DMS114 treated with DMSO at 0.1 percent for 48 hours (cell line): Measurements from ENCODE around the gene LLGL1.
A peak's percentile ranks its signal among the peaks of the same experiment; 100 is the strongest.

Experiments used
- DNase-seq: peaks from one replicate; lab custom pipeline; 2025; ENCODE audit not compliant: unreplicated experiment; lab: John Stamatoyannopoulos, UW

Gene LLGL1

GRCh38 chr17:18229254-18229653 lies 3.8 kb downstream of the LLGL1 start:
- no peak for DNase-seq

GRCh38 chr17:18229771-18230170 lies 4.3 kb downstream of the LLGL1 start:
- DNase-seq, result no peak

- no peak for DNase-seq
Measured at GRCh38 chr17:18230288-18231141, 5.1 kb downstream of the LLGL1 start.

- DNase-seq, result no peak
Measured at GRCh38 chr17:18231164-18231563, 5.7 kb downstream of the LLGL1 start.

- no peak for DNase-seq
Measured at GRCh38 chr17:18233803-18234518, 8.5 kb downstream of the LLGL1 start.

- no peak for DNase-seq
Measured at GRCh38 chr17:18234853-18235380, 9.5 kb downstream of the LLGL1 start.

GRCh38 chr17:18235743-18236256 lies 10.4 kb downstream of the LLGL1 start:
- no peak for DNase-seq

GRCh38 chr17:18236494-18236893 lies 11.1 kb downstream of the LLGL1 start:
- no peak for DNase-seq

- no peak for DNase-seq
Measured at GRCh38 chr17:18237461-18237860, 12.0 kb downstream of the LLGL1 start.

- DNase-seq, result no peak
Measured at GRCh38 chr17:18238299-18238698, 12.9 kb downstream of the LLGL1 start.

GRCh38 chr17:18240449-18240848 lies 15.0 kb downstream of the LLGL1 start:
- DNase-seq, result no peak

- no peak for DNase-seq
Measured at GRCh38 chr17:18241229-18241871, 15.9 kb downstream of the LLGL1 start.

- DNase-seq, result no peak
Measured at GRCh38 chr17:18245038-18245776, 19.8 kb downstream of the LLGL1 start.

- DNase-seq, result no peak
Measured at GRCh38 chr17:18246109-18246725, 20.8 kb downstream of the LLGL1 start.

- DNase-seq, result no peak
Measured at GRCh38 chr17:18246880-18247612, 21.6 kb downstream of the LLGL1 start.

- no peak for DNase-seq
Measured at GRCh38 chr17:18247613-18248001, 22.2 kb downstream of the LLGL1 start.

GRCh38 chr17:18248300-18248731 lies 22.9 kb downstream of the LLGL1 start:
- DNase-seq, result peak; percentile 25

GRCh38 chr17:18248811-18249210 lies 23.4 kb downstream of the LLGL1 start:
- no peak for DNase-seq

GRCh38 chr17:18250259-18250658 lies 24.8 kb downstream of the LLGL1 start:
- no peak for DNase-seq

- DNase-seq, result no peak
Measured at GRCh38 chr17:18250708-18251107, 25.3 kb downstream of the LLGL1 start.
